GM19351 (cell line): ENCODE results near the gene ABCA13.
A peak's percentile ranks its signal among the peaks of the same experiment; 100 is the strongest.
"Not testable (repeated sequence)": the region's sequence is repeated elsewhere in the genome, so short reads cannot be mapped to it uniquely, and the experiment has no call there.

Source experiments
- ATAC-seq: cut with Tn5 transposase; IDR thresholded peaks from one replicate; pipeline ENCODE4 v1.9.1; 2021; ENCODE audit warnings: mild to moderate bottlenecking, moderate library complexity; ENCODE audit not compliant: unreplicated experiment

ABCA13 gene

DNA sequence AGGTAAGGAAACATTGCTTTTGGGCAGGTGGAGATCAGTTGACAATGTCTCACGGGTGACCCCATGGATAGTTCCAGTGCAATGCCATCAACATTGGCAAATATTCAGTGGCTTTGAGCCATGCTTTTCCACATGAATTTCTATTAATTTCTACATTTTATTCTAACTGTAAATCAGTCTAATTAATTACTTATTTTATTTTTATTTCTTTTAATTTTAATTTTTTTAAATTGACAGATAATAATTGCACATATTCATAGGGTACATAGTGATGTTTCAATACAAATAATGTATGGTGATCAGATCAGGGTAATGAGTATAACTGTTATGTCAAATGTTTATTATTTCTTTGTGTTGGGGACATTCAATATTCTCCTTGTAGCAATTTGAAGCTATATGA lies 3.8 kb downstream of the ABCA13 start:
- no peak for ATAC-seq

DNA sequence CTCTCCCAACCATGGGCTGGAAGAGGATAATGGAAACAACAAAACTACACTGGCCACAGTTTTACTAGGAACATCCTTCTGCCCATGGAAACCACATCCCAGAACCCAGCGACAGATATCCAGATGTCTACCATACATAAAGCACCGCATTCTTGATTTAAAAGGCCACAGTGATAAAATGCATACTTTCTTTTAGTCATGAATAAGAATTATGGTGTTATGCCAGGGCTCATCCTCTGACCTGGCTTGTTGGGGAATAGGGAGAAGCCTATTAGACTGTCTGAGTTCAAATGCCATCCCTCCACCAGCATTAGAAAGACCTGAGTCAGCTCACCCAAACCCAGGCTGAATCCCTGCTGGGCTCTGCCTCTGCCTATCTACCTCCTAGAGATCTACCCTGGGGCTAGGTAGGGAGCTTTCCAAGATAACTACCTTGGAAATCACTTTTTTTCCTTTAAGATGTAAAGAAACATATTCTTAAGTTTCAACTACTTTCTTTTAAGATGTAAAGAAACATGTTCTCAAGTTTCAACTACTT lies 5.2 kb downstream of the ABCA13 start:
- no peak for ATAC-seq

DNA sequence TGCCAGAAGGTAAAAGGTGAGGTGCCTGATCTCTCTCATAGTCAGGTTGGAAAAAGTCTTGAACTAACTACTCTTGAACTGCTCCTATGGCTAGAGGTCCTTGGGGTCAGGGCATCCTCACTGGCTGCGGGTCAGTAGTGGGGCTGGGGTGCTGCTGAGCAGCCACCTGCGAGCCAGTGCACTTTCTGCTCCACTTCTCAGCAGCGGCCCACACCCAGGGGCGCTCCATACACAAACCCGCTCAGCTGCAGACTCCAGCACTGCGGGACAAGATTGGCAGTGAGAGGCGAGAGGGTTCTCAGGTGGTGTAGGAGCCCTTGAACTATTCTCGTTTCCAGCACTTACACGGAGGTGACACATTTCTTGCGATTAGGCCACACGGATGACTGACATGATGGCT lies 6.0 kb downstream of the ABCA13 start:
- ATAC-seq = no peak

GRCh38 chr7:48179496-48180030 lies 8.3 kb downstream of the ABCA13 start:
- no peak for ATAC-seq

GRCh38 chr7:48180981-48181380 lies 9.7 kb downstream of the ABCA13 start:
- no peak for ATAC-seq

DNA sequence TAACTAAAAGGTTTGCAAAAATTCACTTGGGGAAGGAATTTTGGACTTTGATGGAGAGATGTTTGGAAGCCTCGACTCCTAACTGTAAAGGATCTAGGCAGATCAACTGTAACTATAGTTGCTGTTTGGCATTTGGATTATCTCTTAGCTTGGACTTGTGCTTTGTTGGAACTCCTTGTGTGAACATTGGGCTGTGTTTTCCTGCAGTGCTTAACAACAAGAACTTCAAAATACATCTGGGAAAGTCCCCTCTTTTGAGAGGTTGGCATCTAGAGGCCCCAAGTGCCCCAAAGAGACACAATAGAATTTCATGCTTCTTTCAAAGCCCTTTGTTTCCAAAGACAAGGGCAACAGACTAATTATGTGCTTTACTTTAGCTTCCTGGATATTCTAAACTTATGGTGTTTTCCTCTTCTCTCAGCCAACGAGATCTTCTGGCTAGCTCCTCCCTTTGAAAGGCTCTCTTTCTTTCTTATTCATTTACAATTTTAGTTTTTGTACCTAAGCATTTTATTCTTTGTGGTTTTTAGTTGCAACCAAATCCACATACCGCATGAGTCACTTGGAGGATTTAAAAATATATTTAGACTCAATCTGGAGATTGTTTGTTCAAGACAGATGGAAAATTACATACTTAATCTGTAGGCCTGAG lies 11.6 kb downstream of the ABCA13 start:
- no peak for ATAC-seq

GRCh38 chr7:48183370-48183743 lies 12.1 kb downstream of the ABCA13 start:
- no peak for ATAC-seq

- ATAC-seq = peak; percentile 48
Observed at GRCh38 chr7:48183965-48184364, 12.7 kb downstream of the ABCA13 start.

GRCh38 chr7:48188776-48189520 lies 17.7 kb downstream of the ABCA13 start:
- ATAC-seq = no peak

- ATAC-seq = no peak
Observed at GRCh38 chr7:48192996-48193395, 21.7 kb downstream of the ABCA13 start.

GRCh38 chr7:48193421-48193820 lies 22.2 kb downstream of the ABCA13 start:
- ATAC-seq = no peak

DNA sequence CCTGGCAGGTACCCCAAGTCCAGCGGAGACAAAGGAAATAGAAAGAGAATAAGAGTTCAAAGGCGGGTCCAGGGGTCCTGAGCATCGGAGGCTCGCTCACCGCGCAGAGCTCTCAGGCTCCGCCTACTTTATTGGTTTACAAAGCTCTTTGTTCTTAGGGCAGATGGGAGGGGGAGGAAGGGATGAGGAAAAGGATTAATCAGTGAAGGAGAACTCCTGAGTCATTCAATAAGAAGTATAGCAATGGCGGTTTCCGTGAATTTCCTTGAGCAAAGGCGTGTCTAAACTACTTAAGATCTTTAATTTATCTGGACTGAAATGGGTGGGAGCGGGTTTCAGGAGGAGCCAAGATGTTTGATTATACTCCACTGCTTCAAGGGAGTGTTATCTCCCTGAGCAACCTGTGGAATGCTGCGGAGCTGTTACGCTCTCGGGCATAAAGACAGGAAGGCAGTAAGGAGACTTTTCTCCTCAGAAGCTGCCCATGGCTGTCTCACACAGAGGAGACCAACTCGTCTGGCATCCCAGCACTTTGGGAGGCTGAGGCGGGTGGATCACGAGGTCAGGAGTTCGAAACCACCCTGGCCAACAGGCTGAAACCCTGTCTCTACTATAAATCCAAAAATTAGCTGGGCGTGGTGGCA lies 29.8 kb downstream of the ABCA13 start:
- ATAC-seq = not testable (repeated sequence)

- ATAC-seq = not testable (repeated sequence)
Observed at GRCh38 chr7:48202916-48203315, 31.7 kb downstream of the ABCA13 start.

GRCh38 chr7:48207155-48207675 lies 36.0 kb downstream of the ABCA13 start:
- ATAC-seq = no peak

- ATAC-seq = no peak
Observed at GRCh38 chr7:48209004-48209600, 37.8 kb downstream of the ABCA13 start.

- ATAC-seq = no peak
Observed at GRCh38 chr7:48213226-48213625, 42.0 kb downstream of the ABCA13 start.

GRCh38 chr7:48217266-48217665 lies 46.0 kb downstream of the ABCA13 start:
- ATAC-seq = no peak

DNA sequence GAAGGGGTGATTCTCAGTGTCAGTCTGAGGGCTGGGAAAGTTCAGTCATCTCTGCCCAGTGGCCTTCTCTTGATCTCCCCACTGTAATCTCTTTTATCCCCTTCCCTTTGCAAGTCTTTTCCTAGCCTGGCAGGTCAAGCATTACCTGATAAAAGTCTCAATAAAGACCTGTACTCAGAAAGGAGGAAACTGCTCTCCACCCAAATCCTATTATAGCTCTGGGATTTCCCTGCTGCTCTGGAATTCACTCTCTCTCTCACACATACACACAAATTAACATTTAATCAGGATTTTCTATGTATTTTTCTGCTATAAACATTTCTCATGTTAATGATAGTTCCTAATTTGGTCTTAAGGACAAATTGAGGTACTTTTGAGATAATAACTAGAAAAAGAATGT lies 46.5 kb downstream of the ABCA13 start:
- no peak for ATAC-seq

DNA sequence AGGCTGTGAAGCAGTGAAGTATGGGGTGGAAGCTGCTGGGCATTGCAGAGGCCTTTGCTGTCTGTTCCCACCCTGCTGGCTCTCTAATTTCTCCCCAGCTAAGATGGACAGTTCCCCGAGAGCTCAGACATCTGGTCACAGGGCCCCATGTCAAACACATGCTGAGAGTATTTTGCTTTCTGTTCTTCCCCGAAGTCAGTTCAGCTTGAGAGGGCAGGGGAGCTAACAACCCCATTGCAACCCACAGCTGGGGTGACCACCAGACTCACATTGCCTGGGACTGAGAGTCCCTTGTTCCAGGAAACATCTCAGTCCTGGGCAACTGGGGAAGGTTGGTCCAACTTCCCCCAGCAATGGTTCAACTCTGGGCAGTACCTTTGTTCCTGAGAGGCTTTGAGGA lies 52.8 kb downstream of the ABCA13 start:
- ATAC-seq = no peak

DNA sequence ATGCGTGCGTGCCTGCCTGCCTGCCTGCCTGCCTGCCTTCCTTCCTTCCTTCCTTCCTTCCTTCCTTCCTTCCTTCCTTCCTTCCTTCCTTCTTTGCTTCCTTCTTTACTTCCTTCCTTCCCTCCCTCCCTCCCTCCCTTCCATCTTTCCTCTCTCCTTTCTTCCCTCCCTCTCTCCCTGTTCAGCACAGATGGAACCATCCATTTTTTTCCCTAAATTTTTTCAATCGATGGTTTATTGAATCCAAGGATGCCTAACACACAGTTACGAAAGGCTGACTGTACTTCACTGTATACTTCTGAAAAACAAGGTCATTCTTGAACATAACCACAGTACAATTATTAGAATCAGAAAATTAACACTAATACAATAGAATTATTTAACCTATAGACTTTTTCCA lies 53.8 kb downstream of the ABCA13 start:
- ATAC-seq = no peak

DNA sequence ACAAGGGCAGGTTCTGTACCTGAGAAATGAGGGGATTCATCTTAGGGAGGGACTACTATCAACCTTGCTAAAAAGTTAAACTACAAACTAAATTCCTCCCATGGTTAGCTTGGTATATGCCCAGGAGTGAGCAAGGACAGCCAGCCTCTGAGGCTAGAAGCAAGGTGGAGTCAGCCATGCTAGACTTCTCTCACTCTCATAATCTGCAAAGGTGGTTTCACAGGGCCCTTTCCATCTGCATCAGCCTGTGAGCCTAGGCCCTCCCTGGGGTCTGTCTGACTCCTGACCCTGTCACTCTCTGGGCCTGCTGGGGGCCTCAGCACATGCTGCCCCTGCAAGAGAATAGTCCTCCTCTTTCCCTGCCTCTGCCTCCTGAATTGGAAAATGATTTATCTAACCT lies 66.1 kb downstream of the ABCA13 start:
- peak; percentile 62 for ATAC-seq
